ENCODE results near the gene KIAA1671.
A peak's percentile ranks its signal among the peaks of the same experiment; 100 is the strongest.

KIAA1671 gene

DNA sequence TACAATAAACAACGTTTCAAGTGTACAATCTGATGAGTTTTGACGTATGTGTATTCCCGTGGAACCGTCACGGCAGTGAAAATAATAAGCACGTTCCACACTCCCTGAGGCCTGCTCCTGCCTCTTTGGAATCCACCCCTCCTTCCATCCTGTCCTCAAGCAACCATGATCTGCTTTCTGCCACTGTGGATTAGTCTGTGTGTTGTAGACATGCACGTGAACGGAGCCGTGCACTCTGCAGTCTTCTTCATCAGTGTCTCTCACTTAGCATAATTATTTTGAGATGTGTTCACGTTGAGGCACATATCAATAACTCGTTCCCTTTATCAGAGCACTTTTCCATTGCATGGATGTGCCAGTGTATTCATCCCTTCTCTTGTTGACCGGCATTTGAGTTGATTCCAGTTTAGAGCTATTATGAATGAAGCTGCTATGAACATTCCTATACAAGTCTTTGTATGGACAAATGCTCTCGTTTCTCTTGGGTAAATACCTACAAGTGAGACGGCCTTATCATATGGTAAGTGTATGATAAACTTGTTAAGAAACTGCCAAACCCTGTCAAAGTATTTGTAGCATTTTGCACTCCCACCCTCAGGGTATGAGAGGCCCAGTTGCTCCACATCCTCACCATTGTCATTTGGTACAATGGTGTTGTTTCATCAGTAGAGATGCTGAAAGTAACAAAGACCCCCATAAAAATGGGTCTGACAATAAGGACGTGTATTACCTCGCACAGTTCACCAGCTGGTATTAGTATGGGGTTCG lies 144.3 kb downstream of the KIAA1671 start:
- no peak for DNase-seq

DNA sequence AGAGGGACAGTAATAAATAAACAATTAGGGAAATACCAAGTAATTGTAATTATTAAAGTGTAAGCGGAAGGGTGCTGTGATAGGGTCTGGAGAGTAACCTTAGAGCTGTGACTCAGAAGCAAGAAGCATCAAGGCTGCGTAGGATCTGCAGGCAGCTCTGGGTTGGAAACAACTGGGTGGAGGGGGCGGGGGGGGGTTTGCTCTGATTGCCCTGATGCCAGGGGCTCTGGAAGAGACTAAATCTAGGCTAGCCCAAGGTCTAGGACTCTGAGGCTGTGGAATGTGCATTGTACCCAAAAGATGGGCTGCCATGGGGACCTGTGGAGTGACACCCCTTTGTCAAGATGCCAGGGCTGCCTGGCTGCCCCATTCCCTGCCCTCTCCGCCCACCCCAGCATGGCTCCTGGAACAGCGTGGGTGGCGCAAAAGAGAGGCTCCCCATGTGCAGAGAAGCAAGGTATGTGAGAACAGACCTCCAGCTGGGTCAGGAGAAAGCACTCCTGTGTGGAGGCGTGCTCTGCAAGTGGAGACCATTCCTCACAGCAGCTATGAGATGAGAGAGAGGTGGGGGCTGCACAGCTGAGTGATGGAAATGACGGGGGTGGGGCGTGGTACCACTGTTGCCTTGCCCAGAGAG lies 146.0 kb downstream of the KIAA1671 start:
- DNase-seq = no peak

DNA sequence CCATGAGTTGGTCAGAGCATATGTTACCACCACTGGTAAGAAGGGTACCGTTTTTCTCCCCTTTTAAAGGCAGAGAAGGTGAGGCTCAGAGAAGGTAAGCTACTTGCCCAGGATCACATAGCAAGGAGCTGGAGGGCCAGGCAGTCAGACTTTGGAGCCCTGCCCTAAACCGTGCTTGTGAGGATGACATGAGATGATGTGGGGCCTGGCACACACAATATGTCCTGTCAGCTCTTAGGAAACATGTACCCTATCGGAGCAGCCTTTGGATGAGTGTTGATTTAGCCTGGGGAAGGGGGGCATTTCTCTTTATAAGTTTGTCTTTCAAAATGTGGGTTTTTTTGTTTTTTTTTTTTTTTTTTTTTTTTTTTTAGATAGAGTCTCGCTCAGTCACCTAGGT lies 146.7 kb downstream of the KIAA1671 start:
- DNase-seq = no peak

DNA sequence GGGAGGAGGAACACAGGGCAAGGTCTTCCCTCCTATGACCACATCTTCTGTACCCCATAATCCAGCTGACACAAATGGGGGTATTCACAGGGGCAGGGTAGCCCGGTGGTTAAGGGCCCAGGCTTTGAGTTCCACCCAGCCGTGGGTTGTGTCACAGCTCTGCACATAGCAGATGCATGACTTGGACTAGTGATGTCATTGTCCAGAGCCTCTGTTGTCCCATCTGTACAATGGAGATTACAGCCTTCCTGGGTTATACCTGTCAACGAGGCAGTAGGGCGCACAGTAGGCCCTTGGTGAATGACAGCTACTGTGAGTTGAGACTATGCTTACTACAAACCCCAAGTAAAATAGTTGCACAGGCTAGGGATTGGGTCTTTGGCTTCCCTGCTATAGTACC lies 147.9 kb downstream of the KIAA1671 start:
- DNase-seq = no peak

DNA sequence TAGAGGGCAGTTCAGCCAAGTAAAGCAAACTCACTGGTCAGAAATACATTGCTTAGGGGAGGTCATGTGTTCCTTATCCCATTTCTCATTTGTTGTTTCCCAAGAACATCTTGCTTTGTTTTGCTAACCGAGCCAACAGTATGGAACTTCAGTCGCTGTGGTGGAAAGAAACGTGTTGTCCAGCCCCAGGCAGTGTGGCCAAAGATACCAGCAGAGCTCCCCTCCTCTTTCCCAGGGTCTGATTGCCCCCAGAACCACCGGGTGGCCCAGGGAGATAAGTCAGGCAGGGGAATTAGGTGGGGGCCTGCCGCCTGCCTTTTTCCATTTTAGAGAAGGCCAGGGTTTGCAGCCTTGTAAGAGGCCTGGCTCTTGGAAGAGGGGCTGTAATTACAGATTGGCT lies 148.4 kb downstream of the KIAA1671 start:
- DNase-seq = no peak

DNA sequence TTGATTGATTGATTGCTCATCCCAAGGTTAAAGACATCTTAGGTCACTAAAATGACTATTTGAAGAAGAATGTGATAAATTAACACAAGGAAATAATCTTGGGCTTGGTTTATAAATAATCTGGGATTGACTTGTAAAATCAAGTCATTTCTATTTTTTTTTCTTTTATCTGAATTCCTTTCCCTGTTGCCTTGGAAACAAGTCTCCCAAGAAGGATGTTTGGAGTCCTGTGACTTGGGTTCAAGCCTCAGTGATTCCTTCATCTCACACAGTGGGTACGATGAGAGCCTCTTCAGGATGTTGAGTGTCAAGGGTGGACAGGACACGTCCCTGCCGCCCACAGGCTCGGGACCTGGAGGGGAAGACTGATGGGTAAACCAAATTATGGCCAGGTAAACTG lies 149.0 kb downstream of the KIAA1671 start:
- DNase-seq = no peak

DNA sequence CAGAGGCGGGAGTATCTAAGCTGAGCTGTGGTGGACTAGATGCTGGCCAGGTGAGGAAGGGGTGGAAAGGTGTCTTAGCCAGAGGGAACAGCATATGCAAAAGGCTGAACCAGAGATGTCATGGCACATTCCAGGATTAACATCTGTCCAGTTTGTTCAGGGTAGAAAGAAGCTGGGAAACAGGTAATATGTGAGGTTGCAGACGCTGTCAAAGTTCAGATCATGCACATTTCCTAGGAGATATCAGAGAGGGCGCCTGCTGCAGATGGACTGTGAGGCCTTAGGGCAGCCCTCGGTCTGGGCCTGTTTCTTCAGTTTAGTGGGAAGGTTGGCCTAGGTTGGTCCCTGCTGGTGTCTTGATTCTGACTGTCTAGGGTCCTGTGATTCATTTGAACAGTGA lies 149.5 kb downstream of the KIAA1671 start:
- DNase-seq = no peak

DNA sequence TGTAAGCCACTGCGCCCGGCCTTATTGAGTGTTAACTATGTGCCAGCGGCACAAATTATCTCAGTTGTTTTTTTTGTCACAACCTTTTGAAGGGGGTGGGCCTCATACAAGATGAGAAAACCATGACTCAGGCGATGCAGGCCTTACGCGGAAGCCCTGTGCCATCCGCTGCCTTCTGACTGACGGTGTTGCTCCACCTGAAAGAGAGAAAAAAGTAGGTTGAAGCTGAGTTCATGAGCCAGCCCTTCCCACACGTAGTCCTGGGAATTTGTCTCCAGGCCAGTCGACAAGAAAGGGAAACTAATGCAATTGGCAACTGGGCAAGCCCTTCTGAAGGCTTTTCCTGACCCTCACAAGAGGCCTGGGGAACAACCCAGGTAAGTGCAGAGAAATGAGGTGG lies 150.2 kb downstream of the KIAA1671 start:
- DNase-seq = no peak

DNA sequence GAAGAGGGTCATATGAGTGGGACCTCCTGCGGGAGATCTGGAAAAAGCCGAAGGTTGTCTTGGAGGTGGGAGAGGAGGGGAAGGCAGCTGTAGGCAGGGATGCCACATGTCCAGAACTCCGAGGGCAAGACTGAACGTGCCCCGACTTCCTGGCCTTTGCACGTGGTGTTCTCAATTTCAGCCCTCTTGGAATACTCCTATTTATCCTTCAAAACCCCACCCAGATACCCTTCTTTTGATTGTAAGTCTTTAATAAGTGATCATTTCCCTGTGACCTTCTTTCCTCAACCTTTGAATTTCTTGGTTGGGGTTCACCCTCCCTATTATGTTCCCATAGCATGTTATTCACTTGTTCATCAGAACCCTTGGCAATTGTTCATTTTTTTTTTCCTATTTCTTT lies 151.9 kb downstream of the KIAA1671 start:
- DNase-seq = no peak

DNA sequence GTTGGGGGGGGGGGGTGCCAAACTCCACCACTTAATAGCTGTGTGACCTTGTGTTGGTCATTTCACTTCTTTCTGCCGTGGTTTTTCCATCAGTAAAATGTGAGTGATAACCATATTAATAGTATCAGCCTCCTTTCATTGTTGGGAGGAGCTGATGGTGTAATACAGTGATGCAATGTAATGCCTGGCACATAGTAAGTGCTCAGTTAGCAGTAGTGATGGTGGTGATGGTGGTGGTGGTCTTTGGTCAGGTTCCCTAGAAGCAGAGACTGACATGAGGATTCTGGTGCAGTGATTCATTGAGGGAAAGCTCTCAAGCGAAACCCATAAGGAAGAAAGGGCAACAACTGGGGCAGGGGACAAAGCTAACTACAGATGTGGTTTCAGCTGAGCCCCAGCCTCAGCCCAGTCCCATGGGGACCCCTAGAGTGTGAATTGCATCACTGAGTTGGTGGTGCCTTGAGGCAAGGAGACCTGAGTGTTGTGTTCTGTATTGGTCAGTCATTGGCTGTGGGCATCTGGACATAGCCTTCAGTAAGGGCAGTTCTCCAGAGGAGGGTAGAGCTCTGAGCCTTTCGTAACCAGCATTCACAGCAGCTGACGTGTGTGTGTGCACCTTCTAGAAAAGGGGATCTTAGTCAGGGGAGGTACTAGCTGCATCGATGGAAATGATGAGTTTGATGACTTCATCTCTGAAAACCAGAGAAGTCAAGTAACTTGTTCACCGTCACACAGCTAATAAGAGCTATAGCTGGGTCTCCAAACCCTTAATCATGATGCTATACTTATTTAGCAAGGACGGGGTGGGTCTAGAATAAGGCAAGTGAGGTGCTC lies 153.5 kb downstream of the KIAA1671 start:
- no peak for DNase-seq

DNA sequence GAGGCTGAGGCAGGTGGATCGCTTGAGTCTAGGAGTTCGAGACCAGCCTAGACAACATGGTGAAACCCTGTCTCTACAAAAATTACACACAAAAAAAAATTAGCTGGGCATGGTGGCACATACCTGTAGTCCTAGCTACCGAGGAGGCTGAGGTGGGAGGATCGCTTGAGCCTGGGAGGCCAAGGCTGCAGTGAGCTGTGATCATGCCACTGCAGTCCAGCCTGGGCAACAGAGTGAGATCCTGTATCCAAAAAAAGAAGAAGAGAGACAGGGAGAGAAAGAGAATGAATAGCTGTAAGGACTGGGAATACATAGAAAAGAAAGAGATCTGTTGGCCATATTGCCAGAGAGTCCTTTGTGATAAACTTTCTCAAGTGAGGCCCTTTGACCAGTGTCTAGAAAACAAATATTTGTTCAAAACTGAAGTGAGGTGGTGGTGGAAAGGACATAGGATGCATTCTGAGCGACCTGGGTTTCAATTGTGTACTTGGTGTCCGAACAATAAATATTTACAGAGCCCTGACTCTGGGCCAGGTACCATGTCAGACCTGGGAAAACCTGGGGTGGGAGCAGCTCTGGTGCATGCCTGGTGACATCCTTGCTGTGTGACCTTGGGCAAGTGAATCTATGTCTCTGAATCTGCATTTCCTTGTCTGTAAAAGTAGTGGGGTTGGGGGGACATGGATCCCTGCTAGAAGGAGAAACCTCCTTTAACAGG lies 157.5 kb downstream of the KIAA1671 start:
- DNase-seq = no peak

DNA sequence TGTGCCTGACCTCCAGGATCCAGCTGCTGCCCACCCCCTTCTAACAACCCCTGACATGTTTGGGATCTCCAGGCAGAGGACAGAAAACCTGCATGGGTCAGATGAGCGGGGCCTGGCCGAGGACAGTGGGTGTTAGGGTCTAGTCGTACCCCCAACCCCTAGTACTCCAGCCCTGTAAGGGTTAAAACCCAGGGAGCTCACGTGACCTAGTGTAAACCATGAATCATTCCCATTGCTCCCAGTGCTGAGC lies 158.0 kb downstream of the KIAA1671 start:
- DNase-seq = no peak

DNA sequence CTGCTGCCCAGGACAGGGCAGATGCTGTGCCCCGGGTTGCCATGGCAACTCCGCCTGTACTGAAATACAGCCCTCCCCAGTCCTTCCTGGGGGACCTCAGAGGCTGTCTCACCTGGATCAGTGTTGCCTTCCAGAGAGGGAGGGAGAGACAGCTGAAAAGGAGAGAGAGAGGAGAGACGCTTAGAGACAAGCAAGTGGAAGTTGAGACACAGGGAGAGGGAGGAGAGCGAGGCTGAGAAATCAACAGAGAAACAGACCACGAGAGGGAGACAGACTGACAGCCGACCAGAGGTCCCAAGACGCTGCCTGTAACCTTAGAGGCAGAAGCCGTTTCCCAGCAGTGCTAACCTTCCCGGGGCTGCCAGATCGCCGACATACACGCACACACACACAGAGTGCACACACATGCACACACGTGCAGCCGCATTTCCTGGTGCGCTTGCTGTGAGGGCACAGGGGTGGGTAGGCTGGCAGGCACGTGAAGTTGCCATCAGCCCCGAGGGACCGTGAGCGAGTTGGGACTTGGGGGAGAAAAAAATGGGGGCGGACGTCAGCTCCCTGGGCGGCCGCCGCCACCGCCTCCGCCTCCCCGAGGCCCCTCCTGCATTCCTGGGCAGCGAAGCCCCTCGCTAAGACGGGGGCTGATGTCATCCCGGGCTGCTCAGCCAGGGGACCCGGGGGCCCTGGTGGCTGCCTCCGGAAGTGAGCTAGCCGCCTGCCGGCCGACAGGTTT lies 158.5 kb downstream of the KIAA1671 start:
- DNase-seq = peak; percentile 66

DNA sequence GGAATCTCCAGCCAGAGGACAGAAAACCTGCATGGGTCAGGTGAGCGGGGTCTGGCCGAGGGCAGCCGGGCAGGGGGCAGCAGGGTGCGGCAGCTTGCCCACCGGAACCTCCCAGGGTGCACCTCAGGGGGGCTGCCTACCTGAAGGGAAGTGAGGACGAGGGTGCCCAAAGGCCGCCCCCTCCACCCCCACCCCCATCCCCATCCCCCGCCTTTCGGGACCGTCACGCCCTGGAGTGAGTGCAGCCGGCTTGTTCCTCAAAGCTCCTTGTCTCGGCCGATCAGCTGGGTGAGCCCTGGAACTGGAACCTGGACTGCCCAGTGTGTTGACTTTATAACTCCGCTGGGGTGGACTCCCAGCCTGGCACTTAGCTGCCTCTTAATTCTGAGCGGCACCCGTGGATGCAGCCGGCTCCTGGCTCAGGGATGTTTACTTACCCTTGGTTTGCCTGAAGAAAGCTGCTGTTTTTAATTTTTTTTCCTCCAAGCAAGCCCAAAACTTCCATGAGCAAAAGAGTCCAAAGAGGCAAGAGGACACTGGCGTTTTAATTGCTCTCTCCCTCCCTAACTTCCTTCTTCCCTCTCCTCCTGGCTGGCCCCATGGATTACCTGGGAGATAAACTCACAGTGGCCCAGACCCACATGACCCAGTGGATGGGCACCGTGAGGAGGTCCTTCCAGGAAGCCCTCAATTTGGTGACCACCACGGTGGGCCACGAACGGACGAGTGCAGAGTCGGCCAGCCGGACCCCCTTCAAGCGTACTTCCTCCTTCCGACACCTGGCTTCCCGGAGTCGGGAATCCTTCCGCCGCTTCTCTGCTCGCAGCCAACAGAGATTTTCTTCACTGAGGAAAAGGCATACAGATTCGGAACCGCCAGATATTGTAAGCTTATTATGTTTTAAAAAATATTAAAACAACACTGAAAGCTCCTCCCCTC lies 159.3 kb downstream of the KIAA1671 start:
- DNase-seq = no peak

DNA sequence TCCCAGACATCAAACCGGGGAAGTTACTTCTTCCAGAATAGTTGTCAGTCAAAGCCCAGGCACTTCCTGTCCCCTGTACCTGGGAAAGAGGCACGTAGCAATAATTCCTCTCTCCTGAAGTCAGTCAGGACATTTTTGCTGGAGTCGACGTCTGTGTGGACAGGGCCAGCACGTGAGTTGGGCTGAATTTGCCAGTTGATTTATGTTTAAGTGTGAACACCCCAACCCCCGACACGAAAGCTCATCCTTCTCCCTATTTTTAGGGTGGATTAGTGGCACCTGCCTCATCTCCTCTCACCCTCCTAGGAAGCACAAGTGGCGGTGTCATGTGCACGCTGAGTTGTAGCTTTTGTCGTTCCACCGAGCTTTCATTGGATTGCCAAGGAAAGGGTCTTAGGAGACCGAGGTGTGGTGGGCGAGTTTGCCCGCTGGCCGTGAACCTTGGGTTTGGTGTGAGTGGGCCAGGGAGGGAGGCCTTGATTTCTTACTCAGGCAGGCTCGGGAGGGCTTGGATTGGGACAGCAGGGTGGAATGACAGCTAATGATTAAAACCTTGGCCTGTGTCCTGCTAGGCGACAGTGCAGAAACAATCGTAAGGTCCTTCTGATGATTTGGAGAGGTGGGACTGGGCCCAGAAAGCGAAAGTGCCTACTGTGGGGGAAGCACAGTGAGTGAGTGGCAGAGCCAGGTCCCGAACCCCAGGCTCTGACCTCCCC lies 160.2 kb downstream of the KIAA1671 start:
- no peak for DNase-seq

DNA sequence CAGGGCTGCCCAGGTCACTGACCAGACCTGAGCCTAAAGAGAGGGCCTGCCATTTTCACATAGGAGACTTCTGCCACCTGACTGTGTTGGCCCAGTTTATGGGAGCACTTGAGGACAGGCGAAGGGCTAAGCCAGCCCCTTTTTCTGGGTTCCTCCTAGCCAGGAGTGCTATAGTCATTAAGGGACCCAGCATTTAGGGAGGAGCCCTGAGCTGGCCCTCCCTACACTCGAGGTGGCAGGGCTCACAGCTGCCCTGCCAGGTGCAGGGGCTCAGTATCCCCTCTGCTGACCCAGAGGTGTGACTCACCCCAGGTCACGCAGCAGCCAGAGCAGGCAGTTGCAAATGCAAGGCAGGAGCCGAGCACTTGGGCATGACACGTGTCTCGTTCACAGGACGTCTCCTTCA lies 160.8 kb downstream of the KIAA1671 start:
- no peak for DNase-seq

DNA sequence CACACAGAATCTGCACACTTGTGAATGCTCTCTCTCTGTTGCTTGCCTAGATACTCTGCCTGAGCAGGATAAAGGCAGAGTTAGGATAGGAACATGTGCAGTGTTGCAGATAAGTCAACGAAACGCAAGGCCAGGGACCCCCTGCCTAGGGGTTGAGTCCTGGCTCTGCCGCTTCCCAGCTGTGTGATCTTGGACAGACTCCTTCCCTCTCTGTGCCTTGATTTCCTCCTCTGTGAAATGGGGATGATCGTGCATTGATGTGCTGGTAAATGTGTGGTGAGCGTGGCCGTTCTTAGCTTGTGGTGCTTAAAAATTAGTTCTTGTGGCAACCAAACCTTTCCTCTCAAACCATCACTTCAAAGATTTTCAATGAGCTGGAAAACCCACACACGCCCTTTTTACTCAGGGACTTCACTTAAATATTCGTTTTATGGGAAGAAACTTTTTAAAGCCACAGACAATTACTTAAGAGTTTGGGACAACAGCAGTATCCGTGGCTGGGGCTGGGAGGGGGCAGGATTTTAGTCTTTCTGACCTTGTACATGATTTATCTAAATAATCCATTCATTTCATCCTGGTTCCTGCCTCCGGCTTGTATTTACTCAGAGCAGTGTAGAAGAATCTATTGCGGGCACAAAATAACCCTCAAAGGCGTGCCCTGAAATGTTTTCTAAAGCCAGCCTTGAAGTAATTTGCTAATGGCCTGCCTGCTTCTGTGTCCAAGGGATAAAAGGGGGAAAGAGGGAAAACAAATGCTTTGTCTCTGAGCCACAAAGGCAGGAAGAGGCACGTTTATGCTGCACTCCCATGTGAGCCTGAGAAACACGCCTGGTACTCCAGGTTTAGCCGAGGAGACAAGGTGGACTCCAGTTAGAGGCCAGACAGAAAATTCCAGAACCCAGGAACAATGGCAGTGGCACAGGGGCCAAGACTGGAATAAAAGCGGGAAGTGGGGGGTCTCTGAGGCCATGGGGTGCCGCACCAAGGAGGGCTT lies 162.2 kb downstream of the KIAA1671 start:
- no peak for DNase-seq

DNA sequence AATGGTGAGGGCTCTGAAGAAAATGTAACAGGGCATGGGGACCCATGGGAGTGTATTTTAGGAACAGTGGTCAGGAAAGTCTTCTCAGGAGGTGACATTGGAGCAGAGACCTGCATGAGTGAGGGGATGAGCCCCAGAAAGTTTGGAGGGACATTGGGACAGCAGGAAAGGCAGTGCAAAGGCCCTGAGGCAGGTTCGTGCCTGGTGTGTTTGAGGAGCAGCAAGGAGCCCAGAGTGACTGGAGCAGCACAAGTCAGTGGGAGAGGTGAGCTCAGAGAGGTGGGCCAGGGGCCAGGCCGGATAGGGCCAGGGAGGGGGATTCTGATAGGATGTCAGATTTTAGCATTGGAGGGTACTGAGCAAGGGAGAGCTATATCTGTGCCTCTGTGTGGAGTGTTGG lies 167.1 kb downstream of the KIAA1671 start:
- DNase-seq = no peak

DNA sequence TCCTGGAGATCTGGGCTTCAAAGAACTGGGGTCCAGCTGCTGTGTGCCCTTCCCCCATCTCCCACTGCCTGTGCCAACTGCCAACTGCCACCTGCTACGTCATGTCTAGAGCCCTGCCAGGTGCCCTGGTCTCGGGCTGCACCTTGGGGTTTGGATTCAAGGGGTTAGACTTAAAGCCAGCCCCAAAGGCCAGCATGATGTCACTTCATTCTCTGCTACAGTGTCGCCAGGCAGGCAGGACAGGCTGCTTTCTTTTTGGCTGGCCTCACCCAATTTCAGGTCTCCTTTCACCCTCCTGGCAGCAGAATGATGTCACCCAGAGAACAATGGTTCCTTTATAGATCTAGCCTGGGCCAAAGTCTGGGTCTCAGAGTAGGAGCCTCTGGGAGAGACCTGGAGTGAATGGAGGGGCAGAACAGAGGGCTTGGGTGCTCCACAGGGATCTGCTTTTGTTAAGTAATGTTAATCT lies 167.6 kb downstream of the KIAA1671 start:
- DNase-seq = no peak

All from NCI-H2227 treated with DMSO at 0.1 percent for 48 hours (cell line).